Vagina (tissue), 2 donors: ENCODE data around the gene KIF16B.

Experiments
- POLR2A ChIP-seq, 2 donors: fragments of 450-650 bp; IDR thresholded peaks; one replicate each; pipeline ENCODE4 v1.6.1; 2017; ENCODE audit warnings: antibody characterized with exemption in 2 of 2, mild to moderate bottlenecking in 2 of 2, moderate library complexity in 2 of 2
- TF ChIP-seq, protein P1 (sequence below), 3 experiments: fragments of 450-650 bp in 2 of 3; fragments of 200-600 bp in 1 of 3; sonication (generic) in 1 of 3; IDR thresholded peaks; one replicate each; pipeline ENCODE4 v1.5.1; 2017 to 2019; ENCODE audit warnings: antibody characterized with exemption in 3 of 3, mild to moderate bottlenecking in 2 of 3, moderate library complexity in 2 of 3

- TF ChIP-seq, protein P1, sequence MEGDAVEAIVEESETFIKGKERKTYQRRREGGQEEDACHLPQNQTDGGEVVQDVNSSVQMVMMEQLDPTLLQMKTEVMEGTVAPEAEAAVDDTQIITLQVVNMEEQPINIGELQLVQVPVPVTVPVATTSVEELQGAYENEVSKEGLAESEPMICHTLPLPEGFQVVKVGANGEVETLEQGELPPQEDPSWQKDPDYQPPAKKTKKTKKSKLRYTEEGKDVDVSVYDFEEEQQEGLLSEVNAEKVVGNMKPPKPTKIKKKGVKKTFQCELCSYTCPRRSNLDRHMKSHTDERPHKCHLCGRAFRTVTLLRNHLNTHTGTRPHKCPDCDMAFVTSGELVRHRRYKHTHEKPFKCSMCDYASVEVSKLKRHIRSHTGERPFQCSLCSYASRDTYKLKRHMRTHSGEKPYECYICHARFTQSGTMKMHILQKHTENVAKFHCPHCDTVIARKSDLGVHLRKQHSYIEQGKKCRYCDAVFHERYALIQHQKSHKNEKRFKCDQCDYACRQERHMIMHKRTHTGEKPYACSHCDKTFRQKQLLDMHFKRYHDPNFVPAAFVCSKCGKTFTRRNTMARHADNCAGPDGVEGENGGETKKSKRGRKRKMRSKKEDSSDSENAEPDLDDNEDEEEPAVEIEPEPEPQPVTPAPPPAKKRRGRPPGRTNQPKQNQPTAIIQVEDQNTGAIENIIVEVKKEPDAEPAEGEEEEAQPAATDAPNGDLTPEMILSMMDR (IDR thresholded peaks at IDR 0.05), result no peak
- no peak for TF ChIP-seq POLR2A (IDR thresholded peaks at IDR 0.05)
Measured at GRCh38 chr20:16412906-16413305, 160.3 kb downstream of the KIF16B start.
